ENCODE measurements around the gene EGR1. TPM values are rescaled to one million over a fixed set of nuclear protein-coding genes. Genes with fewer than 3 reads are reported as not detected.
A peak's percentile ranks its signal among the peaks of the same experiment; 100 is the strongest.
"Not testable (repeated sequence)": the region's sequence is repeated elsewhere in the genome, so short reads cannot be mapped to it uniquely, and the experiment has no call there.

EGR1 gene
- total RNA-seq, 1 donor from 2014 or later: 0.82 TPM

DNA sequence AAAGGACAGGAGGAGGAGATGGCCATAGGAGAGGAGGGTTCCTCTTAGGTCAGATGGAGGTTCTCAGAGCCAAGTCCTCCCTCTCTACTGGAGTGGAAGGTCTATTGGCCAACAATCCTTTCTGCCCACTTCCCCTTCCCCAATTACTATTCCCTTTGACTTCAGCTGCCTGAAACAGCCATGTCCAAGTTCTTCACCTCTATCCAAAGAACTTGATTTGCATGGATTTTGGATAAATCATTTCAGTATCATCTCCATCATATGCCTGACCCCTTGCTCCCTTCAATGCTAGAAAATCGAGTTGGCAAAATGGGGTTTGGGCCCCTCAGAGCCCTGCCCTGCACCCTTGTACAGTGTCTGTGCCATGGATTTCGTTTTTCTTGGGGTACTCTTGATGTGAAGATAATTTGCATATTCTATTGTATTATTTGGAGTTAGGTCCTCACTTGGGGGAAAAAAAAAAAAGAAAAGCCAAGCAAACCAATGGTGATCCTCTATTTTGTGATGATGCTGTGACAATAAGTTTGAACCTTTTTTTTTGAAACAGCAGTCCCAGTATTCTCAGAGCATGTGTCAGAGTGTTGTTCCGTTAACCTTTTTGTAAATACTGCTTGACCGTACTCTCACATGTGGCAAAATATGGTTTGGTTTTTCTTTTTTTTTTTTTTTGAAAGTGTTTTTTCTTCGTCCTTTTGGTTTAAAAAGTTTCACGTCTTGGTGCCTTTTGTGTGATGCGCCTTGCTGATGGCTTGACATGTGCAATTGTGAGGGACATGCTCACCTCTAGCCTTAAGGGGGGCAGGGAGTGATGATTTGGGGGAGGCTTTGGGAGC, 3.1 kb downstream of the EGR1 start:
- DNase-seq (ENCODE audit: low spot score in 2 of 2) (no peak), FAIRE-seq (no peak)

DNA sequence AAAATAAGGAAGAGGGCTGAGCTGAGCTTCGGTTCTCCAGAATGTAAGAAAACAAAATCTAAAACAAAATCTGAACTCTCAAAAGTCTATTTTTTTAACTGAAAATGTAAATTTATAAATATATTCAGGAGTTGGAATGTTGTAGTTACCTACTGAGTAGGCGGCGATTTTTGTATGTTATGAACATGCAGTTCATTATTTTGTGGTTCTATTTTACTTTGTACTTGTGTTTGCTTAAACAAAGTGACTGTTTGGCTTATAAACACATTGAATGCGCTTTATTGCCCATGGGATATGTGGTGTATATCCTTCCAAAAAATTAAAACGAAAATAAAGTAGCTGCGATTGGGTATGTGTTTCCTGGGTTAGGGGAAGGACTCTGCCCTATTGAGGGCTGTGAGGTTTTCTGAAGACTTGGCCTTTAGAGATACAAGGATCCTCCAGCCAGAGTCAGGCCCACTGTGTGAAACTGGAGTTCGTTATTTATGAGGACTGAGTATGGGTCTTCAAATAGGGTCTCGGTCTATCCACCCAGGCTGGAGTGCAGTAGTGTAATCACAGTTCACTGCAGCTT, 3.8 kb downstream of the EGR1 start:
- FAIRE-seq: no peak
- DNase-seq (ENCODE audit: low spot score in 2 of 2): no peak

DNA sequence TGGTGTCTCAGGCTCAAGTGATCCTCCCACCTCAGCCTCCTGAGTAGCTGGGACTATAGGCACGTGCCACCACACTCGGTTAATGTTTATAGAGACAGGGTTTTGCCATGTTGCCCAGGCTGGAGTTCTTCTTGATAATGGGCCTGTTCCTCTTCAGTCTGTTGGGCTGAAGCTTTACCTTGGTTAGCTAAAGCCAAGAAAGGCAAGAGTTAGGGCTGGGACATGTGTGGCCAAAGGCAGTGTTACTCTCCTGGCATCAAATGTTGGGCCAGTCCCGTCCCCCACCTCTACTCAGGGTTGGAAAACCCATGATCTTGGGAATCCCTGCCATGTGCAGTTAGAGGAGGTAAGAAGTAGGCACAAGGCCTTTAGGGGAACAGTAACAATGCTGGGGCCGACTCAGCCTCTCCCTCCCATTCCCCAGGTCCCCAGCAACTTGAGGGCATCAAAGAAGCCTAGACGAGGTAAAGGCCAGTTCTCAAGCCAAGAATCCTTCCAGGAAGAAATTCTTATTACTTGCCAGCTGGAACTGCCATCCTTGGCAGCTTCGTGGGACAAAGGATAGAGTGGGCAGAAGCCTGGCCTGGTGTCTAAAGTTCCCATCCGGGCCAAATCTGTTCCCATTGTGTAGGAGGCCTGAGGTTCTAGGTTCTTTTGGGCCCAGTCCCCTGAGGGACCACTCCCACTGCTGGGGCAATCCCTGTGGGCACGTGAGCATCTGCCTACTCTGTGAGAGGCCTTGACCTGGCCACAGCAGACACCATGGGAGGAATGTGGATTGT, 4.5 kb downstream of the EGR1 start:
- DNase-seq (ENCODE audit: low spot score in 2 of 2): no peak

DNA sequence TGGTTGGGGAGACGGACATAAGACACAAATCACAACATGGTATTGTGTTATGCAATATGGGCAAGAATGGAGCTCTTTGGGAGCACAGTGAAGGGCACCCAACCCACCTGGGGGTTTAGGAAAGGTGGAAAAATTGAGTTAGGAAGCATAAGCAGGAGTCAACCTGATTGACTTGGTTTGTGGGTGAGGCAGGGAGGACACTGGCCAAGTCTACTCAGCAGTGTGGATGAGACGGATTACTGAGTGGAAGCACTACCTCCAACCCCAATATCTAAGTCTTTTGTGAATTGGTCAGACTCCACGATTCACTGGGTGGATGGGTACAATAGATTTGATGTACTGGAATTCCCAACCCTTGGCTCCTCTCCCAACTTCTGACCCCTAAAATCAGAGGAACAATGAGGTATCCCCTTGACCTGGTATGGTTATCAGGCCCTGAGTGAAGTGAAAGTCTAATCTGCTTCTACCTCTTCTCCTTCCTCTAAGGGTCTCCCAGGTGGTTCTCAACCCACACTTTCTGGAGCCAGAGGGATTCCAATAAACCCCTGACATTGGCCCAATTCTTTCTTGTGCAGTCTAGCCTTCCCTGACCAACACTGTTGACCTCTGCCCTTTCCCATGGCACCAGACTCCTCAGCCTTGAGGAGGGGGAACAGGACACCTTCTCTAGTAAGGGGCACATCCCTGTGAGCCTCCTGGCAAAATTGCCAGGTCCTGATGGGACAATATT, 5.2 kb downstream of the EGR1 start:
- no peak for FAIRE-seq
- DNase-seq (ENCODE audit: low spot score in 2 of 2): no peak

More for the DNA sequence above, 4.5 kb downstream of the EGR1 start:
- no peak for FAIRE-seq

DNA sequence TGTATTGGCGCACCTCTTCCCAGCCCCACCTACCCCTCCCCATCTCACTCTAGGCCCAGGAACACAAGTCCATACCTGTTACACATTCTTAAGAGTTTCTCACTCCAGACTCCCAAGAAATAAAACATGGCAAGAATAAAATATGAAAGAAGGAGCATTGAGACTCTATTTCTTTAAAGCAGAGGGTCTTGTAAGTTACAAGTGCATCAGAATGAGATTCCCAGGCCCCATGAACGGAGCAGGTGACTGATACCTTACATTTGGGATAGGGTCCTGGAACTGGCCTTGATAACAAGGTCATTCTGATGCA, 5.7 kb downstream of the EGR1 start:
- FAIRE-seq: no peak
- DNase-seq (ENCODE audit: low spot score in 2 of 2): no peak

DNA sequence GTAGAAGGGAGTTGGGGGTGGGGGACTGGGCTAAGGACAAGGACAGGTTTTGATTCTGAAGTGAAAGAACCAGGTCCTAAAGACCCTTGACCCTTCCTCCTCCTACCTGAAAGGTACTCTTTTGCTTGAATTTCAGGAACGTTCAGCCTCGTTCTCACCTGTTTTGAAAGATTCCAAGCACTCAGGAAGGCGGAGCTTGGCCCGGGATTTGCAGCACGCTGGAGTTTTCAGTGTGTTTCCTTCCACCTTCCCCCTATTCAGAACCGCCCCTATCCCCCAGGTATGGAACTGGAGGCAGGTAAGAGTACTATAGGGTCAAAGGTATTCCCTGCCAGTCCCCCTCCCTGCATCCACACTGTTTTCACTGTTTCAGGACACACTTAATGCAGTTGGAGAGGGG, 7.1 kb downstream of the EGR1 start:
- DNase-seq (ENCODE audit: low spot score in 2 of 2) (no peak), FAIRE-seq (no peak)

DNA sequence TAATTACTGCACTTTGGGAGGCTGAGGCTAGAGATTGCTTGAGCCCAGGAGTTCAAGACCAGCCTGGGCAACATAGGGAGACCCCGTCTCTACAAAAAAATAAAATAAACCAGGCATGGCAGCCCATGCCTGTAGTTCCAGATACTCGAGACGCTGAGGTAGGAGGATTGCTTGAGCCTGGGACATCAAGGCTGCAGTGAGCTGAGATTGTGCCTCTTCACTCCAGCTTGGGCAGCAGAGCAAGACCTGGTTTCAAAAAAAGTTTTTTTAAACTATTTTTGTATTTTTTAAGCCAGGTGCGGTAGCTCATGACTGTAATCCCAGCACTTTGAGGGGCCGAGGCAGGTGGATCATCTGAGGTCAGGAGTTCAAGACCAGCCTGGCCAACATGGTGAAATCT, 7.9 kb downstream of the EGR1 start:
- not testable (repeated sequence) for FAIRE-seq; DNase-seq (ENCODE audit: low spot score in 2 of 2)

DNA sequence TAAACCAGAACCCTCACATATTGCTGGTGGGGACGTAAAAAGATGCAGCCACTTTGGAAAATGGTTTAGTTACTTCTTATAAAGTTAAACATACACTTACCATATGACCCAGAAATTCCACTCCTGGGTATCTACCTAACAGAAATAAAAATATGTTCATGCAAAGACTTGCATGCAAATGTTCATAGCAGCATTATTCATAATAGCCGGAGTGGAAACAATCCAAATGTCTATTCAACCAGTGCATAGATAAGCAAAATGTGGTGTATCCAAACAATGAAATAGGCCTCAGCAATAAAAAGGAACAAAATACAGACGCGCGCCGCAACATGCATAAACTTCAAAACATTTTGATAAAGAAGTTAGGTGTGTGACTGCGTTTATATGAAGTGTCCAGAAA, 11.6 kb downstream of the EGR1 start:
- DNase-seq (ENCODE audit: low spot score in 2 of 2) (no peak), FAIRE-seq (no peak)

DNA sequence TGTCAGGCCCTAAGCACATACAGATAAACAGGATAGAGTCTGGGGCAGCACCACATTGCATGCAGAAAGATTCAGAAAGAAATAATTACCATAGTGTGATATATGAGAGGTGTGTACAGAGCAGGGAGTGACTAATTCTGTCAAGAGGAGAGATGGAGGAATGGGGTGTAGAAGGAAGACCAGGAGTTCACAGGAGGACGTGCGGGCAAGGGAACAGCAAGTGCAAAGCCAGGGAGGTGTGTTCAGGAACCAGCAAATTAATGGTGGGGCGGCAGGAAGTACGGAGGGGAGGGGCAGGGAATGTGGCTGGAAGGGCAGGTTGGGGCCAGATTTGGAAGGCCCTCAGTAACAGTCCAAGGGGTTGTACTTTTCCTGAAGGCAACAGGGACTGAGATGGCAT, 17.4 kb downstream of the EGR1 start:
- DNase-seq (ENCODE audit: low spot score in 2 of 2): no peak
- FAIRE-seq: no peak

DNA sequence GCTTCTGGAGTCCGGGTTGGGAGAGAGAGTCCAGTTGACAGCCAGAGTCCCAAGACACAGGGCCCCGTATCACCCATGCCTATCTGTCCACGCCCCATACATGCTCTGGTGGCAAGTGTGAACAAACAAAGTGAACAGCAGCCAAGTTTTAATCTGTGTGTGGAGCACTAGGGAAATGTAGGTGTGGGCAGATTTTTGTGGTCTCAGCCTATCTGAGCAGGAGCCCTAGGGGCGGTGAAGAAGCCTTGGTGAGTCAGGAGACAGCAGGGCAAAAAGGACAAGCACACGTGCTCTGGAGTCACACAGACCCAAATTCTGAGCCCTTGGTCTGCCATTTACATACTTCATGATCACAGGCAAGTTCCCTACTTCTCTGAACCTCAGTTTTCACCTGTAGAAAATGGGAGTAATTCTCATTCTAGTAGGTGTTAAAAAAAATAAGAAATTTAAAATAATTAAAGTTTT, 23.2 kb downstream of the EGR1 start:
- DNase-seq (ENCODE audit: low spot score in 2 of 2) (no peak), FAIRE-seq (no peak)

DNA sequence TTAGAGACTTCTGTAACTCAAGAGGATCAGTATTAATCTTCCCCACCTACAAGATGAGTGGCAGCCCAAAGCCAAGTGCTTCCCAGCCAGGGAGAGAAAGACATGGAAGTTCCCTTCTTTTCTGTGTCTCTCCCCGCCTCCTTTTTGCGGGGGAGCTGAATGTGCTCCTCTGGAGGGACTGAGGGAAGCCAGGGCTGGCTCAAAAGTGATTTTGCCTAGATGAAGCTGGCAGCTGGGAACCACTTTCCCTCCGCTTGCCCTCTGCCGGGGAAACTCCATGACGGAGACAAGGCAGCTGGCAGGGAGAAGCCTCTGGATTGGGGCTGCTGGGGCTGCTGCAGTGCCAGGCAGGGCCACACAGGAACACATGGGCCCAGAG, 24.4 kb downstream of the EGR1 start:
- FAIRE-seq (no peak), DNase-seq (ENCODE audit: low spot score in 2 of 2) (peak in 1 of 2 donors; percentile 41)

DNA sequence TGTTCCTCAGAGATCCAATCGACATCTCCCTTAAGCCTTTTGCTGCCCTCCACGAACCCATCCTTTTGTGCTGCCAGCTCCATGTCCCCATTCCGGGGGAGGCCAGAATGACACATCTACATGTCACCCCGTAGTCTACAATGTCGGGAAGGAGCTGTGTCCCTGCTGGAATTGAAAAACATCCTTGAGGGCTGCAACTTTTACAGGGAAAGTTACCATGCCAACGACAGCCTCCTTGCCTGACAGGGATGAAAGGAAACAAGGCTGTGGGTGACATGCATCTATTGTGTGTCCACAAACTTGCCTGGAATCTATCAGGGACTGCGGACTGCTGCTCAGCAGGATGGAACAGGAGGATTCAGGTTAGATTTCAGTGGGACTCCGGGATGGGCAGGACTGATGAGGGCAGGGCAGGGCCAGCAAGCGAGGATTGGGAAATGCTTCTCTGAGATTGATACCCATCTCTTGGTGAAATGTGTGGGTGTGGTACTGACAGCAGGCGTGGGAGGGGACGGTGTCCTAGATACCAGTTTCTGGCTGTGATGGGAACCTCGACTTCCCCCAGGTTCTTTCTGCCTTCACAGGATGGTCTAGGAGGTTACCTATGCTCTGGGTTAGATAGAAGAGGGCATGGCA, 25.5 kb downstream of the EGR1 start:
- FAIRE-seq (no peak), DNase-seq (ENCODE audit: low spot score in 2 of 2) (no peak)

DNA sequence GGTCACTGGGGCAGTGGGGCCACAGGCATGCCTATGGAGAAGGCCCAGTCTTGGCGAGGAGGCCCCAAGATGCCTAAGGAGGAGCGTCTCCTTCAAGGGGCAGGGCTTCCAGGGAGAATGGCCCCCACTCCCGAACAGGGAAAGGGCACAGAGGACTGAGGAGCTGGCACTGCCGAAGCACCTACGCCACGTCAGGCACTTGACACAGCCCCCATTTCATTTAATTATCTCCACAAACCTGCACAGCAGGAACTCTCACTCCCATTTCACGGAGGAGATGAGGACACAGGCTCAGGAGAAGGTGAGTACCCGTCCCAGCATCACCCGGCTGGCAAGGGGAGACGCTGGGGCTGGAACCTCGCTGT, 26.0 kb downstream of the EGR1 start:
- no peak for FAIRE-seq

DNA sequence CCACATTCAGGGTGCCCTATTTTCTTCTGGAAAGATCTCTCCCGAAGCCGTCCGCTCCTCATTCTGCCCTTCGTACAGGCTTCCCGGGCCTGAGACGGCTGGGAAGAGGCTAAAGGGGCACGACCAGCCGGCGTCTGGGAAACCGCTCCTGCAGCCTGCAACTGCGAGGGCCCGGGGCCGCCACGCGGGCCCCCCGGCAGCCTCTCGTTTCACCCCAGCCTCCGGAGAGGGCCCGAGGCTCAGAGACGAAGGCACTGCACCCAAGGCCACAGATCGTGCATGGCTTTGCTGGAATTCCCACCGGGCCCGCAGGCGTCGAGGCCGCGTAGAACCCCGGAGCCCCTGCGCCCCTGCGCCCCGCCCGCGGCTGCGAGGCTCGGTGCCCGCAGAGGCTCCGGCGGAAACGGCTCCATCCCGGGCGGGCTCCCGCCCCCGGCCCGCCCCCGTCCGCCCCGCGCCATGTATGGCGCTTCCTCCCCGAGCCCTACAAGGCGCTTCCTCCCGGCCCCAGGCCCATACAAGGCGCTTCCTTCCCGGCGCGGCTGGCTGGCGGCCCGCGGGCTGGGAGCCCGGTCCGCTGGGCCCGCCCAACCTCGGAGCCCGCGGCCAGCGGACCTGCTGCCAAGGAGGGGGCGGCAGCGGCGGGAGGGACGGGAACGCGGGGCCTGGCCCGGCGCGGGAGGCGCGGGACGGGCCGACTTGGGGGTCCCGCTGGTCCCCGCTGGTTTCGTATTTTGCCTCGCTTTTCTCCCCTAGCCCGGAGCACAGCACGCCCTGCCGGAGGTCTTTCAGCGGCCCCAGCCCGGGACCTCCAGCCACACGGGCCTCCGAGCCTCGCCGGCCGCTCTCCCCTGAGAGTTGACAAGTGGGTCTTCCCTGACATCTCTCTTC, 26.6 kb downstream of the EGR1 start:
- DNase-seq (ENCODE audit: low spot score in 2 of 2): peak; percentile 95 to 97
- no peak for FAIRE-seq

More for the DNA sequence above, 26.0 kb downstream of the EGR1 start:
- DNase-seq (ENCODE audit: low spot score in 2 of 2): no peak

DNA sequence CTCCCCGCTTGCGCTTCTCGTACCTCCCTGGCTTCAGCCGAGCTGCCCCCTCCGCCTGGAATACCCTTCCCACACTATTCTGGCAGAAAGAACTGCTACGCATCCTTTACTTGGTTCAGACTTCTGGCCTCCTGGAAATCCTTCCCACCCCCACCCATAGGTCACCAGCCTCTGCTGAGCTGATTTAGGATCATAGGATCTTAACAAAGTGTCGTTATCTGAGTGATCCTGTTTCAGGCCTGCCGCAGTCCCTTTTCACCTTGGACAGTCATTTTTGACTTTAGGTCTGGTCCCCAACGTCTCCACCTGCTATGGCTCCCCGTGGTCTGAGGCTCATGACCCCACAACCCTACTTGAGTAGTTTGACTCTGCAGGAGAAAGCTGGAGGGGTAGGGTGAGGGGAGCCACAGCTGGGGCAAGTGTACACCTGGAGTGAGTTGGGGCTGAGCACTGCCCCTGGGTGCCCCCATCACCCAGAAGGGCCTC, 27.3 kb downstream of the EGR1 start:
- DNase-seq (ENCODE audit: low spot score in 2 of 2) (no peak), FAIRE-seq (no peak)

DNA sequence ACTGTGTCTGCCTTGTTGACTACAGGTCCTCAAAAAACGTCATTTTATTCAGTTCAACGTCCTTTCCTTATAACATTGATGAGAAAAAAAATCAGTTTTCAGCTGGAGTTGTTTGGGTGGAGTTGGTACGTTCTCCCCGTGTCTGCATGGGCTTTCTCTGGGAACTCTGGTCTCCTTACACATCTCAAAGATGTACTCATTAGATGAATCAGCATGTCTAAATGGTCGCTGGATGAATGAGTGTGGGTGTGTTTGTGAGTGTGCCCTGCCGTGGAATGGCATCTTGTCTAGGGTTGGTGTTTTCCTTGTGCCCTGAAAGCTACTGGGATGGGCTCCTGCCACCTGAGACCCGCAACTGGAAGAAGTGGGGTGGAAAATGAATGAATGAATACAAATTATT, 30.1 kb downstream of the EGR1 start:
- DNase-seq (ENCODE audit: low spot score in 2 of 2) (no peak), FAIRE-seq (no peak)

DNA sequence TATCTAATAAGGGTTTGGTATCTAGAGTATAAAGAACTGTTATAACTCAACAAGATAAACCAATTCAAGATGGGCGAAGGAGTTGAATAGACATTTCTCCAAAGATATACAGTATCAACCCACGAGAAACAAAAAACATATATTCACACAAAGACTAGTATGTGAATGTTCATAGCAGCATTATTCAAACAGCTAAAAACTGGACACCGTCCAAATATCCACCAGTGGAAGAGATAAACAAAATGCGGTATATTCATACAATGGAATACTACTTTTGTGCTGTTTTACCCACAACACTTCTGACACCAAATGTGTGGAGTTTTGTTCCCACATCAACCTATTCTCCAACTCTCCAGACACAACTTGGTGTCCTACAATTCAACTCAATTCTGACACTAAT, 33.1 kb downstream of the EGR1 start:
- no peak for DNase-seq (ENCODE audit: low spot score in 2 of 2)
- no peak for FAIRE-seq

DNA sequence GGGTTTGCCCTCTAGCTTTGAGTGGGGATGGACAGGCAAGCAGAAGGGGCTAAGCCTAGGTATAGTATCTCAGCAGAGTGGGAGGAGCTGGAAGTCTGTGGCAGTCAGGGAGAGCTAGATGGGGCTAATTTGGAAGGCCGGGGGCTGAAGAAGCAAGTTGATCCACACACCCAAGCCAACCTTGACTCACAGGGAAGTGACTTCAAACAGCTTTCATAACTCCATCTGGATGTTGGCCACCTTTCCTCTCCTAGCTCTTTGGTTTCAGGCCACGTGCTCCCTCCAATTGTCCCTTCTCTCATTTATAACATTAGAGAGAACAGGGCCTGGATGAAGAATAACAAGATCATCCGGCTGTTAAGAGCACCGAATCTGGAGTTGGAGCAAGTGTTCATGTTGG, 36.8 kb downstream of the EGR1 start:
- no peak for FAIRE-seq

DNA sequence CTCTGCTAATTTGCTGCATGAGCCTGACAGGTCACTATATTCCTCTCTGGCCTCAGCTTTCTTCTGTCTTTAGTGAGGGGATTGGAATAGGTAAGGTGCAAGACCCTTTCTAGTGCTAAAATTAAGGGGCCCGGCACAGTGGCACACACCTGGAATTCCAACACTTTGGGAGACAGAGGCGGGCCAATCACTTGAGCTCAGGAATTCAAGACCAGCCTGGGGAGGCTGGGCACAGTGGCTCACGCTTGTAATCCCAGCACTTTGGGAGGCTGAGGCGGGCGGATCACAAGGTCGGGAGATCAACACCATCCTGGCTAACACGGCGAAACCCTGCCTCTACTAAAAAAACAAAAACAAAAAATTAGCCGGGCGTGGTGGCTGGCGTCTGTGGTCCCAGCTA, 37.2 kb downstream of the EGR1 start:
- DNase-seq (ENCODE audit: low spot score in 2 of 2): no peak
- no peak for FAIRE-seq

More for the DNA sequence above, 36.8 kb downstream of the EGR1 start:
- no peak for DNase-seq (ENCODE audit: low spot score in 2 of 2)

Measured in frontal cortex (tissue), 4 donors.